Measurements from ENCODE around the gene CNPY4. TPM values are rescaled to one million over a fixed set of nuclear protein-coding genes. Genes with fewer than 3 reads are reported as not detected.

CNPY4 gene
- total and polyA plus RNA-seq, 10 of the 15 experiments (the other 5 are each of a cell fraction or from before 2014, with no cell fraction given), result 2.5 to 9.2 (median 6.8) TPM

- Histone ChIP-seq H3K9me3 (replicated peaks; ENCODE audit: control insufficient read depth, insufficient read depth, low read length) (no peaks in the 10 kb centered on the region), H3K4me2 (ENCODE audit: control insufficient read depth, insufficient read depth) (peak overlapping the region; percentile 81), H3K27ac (ENCODE audit: control insufficient read depth, insufficient read depth) (peak overlapping the region; percentile 99), H3K9ac (ENCODE audit: control insufficient read depth, insufficient read depth, low read length) (peak overlapping the region; percentile 87), H3K4me1 (ENCODE audit: control insufficient read depth, insufficient read depth, low read length) (peaks cover 17% of the 10 kb centered on the region), H3K79me2 (ENCODE audit: control insufficient read depth, insufficient read depth, low read length) (peaks cover 13% of the 10 kb centered on the region), H3K27me3 (replicated peaks in 1 of 2; ENCODE audit: control insufficient read depth in 2 of 2, insufficient read depth in 2 of 2, low read length in 1 of 2) (no peaks in the 10 kb centered on the region), H2AFZ (ENCODE audit: control insufficient read depth, low read depth, low read length) (peak overlapping the region; percentile 98), H3K36me3 (ENCODE audit: control insufficient read depth in 2 of 2, insufficient read depth in 2 of 2, low read length in 1 of 2) (no peaks in the 10 kb centered on the region; a peak in 1 of 4 replicates), H4K20me1 (ENCODE audit: control insufficient read depth, insufficient read depth) (no peaks in the 10 kb centered on the region), H3K4me3 (peak overlapping the region; percentile 75)
- ATAC-seq (peak; percentile 7), FAIRE-seq (no peak), DNase-seq (ENCODE audit: low read depth, low spot score) (no peak)
- ChIA-PET RAD21 (ENCODE audit: unreplicated experiment) (interaction anchor here (0.6 to 1.5 kb wide), 4 partner anchors 25 to 148 kb away, joined by 3 to 8 read pairs (median 4); partner anchors contain the start of genes AP4M1 and MCM7), CTCF (interaction anchor here (0.7 to 1.0 kb wide), 3 partner anchors 40 to 89 kb away, joined by 3 read pairs; no protein-coding TSS in a partner anchor), POLR2A (interaction anchor here (0.7 to 2.3 kb wide), 4 partner anchors 25 to 68 kb away, joined by 4 to 18 read pairs (median 6); partner anchors contain the start of genes AP4M1, COPS6 and MCM7), SMC1A (ENCODE audit: uncharacterized antibody, unreplicated experiment) (interaction anchor here (1.1 to 2.2 kb wide), 4 partner anchors 25 to 207 kb away, joined by 3 to 9 read pairs (median 4); partner anchors contain the start of genes AP4M1, MCM7 and TRIM4)
- BruUV-seq (replicated peaks), result TSS peak; percentile 93
- in situ Hi-C loops (cut with MboI) (no loop called here), intact Hi-C loops (cut with micrococcal nuclease; ENCODE audit: unreplicated experiment) (loop anchor here (2.0 to 5.0 kb wide), 3 partner anchors 44 to 149 kb away; partner anchors contain the start of gene AZGP1)
- 5% methylated on average over 28 of the region's 29 CpGs for WGBS (ENCODE audit: insufficient coverage, insufficient replicate concordance, low lambda C conversion rate, missing lambda C conversion rate)
- peak; percentile 36; the same call in 1 of the 2 replicates for TF ChIP-seq ZBTB11 (CRISPR knock-in tag; IDR thresholded peaks at IDR 0.05)
- no peak for TF ChIP-seq SPI1 (IDR thresholded peaks at IDR 0.05; ENCODE audit: borderline replicate concordance, insufficient read depth, low read depth, low read length)
- 0 out of 2 replicates have a peak, but pooled peaks have one; percentile 2 for TF ChIP-seq GATAD2B (conservative IDR thresholded peaks at IDR 0.05; ENCODE audit: low read depth)
- no peak for TF ChIP-seq ZNF274 (IDR thresholded peaks at IDR 0.05; ENCODE audit: insufficient read depth, insufficient read length)
- 0 out of 2 replicates have a peak, but pooled peaks have one; percentile 70 for TF ChIP-seq CBX5 (IDR thresholded peaks at IDR 0.05; ENCODE audit: low read depth)
- TF ChIP-seq NR2C1 (IDR thresholded peaks at IDR 0.05), result no peak
- 0 out of 2 replicates have a peak, but pooled peaks have one; percentile 26 for TF ChIP-seq PAX5 (IDR thresholded peaks at IDR 0.05; ENCODE audit: borderline replicate concordance, low read depth, low read length)
- peak; percentile 16 for TF ChIP-seq DPF2 (IDR thresholded peaks at IDR 0.05)
- TF ChIP-seq SIN3A (IDR thresholded peaks at IDR 0.05; ENCODE audit: low read depth, low read length), result peak; percentile 63; the same call in 1 of the 2 replicates
- peak; percentile 35; the same call in 1 of the 2 replicates for TF ChIP-seq TAF1 (IDR thresholded peaks at IDR 0.05; ENCODE audit: borderline replicate concordance, low read depth, low read length)
- peak; percentile 80; the same call in 1 of the 2 replicates for TF ChIP-seq NKRF (conservative IDR thresholded peaks at IDR 0.05)
- no peak for TF ChIP-seq POLR2AphosphoS5 (IDR thresholded peaks at IDR 0.05; ENCODE audit: low read length)
- no peak for TF ChIP-seq BCL11A (IDR thresholded peaks at IDR 0.05; ENCODE audit: low read depth, low read length)
- no peak for TF ChIP-seq CBFB (IDR thresholded peaks at IDR 0.05; ENCODE audit: low read depth)
Measured at GRCh38 chr7:100126239-100126930, 7.0 kb downstream of the CNPY4 start.

Measured in GM12878 (cell line).